ENCODE results near the gene ACAP1. TPM values are rescaled to one million over a fixed set of nuclear protein-coding genes. Genes with fewer than 3 reads are reported as not detected.

The ACAP1 gene
- total and polyA plus RNA-seq, 8 donors: 4.4 to 33.3 (median 10.5) TPM

GRCh38 chr17:7311110-7311705 lies 25.1 kb upstream of the ACAP1 start:
- H3K4me1 ChIP-seq: peaks cover 49 to 74% (median 67%) of the 10 kb centered on the region in 4 donors
- H3K9me3 ChIP-seq: no peaks in the 10 kb centered on the region
- intact Hi-C loops (cut with DNase I; ENCODE audit: low total_unique reads): no loop called here
- peak overlapping the region in 1 of 5 donors; percentile 100 for H3K27ac ChIP-seq
- no peak for DNase-seq
- no peak overlapping the region for H3K4me3 ChIP-seq
- peaks cover 42 to 54% (median 49%) of the 10 kb centered on the region in 4 donors for H3K36me3 ChIP-seq
- WGBS, 5 donors: 64 to 82% (median 75%) methylated on average over 7 of the region's 7 CpGs
- no peaks in the 10 kb centered on the region for H3K27me3 ChIP-seq
- TF ChIP-seq POLR2AphosphoS5 (IDR thresholded peaks at IDR 0.05): no peak
- TF ChIP-seq CTCF (IDR thresholded peaks at IDR 0.05): no peak
- TF ChIP-seq EP300 (IDR thresholded peaks at IDR 0.05): no peak
- no peak for TF ChIP-seq POLR2A (IDR thresholded peaks at IDR 0.05)

GRCh38 chr17:7312432-7313087 lies 23.8 kb upstream of the ACAP1 start:
- no peak for DNase-seq
- H3K4me1 ChIP-seq: peaks cover 49 to 75% (median 65%) of the 10 kb centered on the region in 4 donors

DNA sequence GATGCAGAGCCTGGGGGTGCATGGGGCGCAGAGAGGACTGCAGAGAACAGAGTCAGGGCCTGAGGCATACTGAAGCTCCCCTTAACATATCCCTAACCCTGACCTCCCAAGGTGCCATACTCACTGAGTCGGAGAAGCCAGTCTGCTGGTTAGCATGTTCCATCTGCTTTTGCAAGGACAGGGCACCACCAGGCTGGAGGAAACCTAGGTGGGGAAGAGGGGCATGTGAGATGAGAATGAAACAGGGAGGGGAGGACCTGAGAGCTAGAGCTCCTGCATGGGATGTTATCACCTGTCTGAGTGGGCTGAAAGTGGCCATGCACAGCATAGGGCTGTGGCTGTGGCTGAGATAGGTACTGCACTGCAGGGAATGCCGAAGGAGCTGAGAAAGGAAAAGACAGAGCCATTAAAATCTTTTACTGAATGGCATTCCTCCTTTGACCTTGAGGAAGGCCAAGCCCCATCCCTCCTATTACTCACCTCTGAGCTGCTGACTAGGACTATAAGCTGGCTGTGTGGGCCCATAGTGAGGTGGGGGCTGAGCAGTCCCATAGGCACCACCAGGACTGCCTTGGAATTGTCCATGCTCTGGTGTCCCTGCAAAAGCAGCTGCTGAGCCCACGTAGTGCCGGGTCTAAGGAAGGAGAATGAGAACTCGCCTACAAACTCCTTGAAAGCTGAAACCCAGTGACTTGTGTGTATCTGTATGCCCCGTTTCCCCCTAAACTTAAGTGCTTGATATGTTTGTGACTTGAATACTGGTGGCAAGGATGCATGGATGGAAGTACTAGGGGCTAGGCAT lies 23.0 kb upstream of the ACAP1 start:
- WGBS, 5 donors: 80 to 88% (median 83%) methylated on average over 7 of the region's 7 CpGs
- H3K27me3 ChIP-seq: no peaks in the 10 kb centered on the region
- peak overlapping the region in 3 of 5 donors; percentile 29 to 100 (median 46) for H3K27ac ChIP-seq
- TF ChIP-seq EP300 (IDR thresholded peaks at IDR 0.05) (no peak), POLR2AphosphoS5 (IDR thresholded peaks at IDR 0.05) (no peak), POLR2A (IDR thresholded peaks at IDR 0.05) (no peak), CTCF (IDR thresholded peaks at IDR 0.05) (peak in 1 of 7 experiments; percentile 11)
- peak overlapping the region in 2 of 4 donors; percentile 95 to 99 for H3K4me3 ChIP-seq
- H3K4me1 ChIP-seq: peaks cover 49 to 75% (median 65%) of the 10 kb centered on the region in 4 donors
- no peaks in the 10 kb centered on the region for H3K9me3 ChIP-seq
- DNase-seq: no peak
- peaks cover 56 to 74% (median 66%) of the 10 kb centered on the region in 4 donors for H3K36me3 ChIP-seq
- intact Hi-C loops (cut with DNase I; ENCODE audit: low total_unique reads): no loop called here

More at GRCh38 chr17:7312432-7313087, 23.8 kb upstream of the ACAP1 start:
- intact Hi-C loops (cut with DNase I; ENCODE audit: low total_unique reads): no loop called here
- TF ChIP-seq POLR2AphosphoS5 (IDR thresholded peaks at IDR 0.05) (no peak), POLR2A (IDR thresholded peaks at IDR 0.05) (no peak), EP300 (IDR thresholded peaks at IDR 0.05) (no peak), CTCF (IDR thresholded peaks at IDR 0.05) (no peak)
- Histone ChIP-seq H3K27me3 (no peaks in the 10 kb centered on the region), H3K9me3 (no peaks in the 10 kb centered on the region), H3K4me3 (peak overlapping the region in 1 of 4 donors; percentile 1), H3K36me3 (peaks cover 49 to 67% (median 58%) of the 10 kb centered on the region in 4 donors), H3K27ac (peak overlapping the region in 2 of 5 donors; percentile 46 to 100)
- 66 to 79% (median 75%) methylated on average over 7 of the region's 7 CpGs for WGBS, 5 donors

Measured in stomach (tissue), 9 donors.